ENCODE measurements around the gene NNAT.
"Not testable (repeated sequence)": the region's sequence is repeated elsewhere in the genome, so short reads cannot be mapped to it uniquely, and the experiment has no call there.

GRCh38 chr20:37550101-37550920 is 29.3 kb downstream of the NNAT start:
- TF ChIP-seq, protein P1, sequence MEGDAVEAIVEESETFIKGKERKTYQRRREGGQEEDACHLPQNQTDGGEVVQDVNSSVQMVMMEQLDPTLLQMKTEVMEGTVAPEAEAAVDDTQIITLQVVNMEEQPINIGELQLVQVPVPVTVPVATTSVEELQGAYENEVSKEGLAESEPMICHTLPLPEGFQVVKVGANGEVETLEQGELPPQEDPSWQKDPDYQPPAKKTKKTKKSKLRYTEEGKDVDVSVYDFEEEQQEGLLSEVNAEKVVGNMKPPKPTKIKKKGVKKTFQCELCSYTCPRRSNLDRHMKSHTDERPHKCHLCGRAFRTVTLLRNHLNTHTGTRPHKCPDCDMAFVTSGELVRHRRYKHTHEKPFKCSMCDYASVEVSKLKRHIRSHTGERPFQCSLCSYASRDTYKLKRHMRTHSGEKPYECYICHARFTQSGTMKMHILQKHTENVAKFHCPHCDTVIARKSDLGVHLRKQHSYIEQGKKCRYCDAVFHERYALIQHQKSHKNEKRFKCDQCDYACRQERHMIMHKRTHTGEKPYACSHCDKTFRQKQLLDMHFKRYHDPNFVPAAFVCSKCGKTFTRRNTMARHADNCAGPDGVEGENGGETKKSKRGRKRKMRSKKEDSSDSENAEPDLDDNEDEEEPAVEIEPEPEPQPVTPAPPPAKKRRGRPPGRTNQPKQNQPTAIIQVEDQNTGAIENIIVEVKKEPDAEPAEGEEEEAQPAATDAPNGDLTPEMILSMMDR (IDR thresholded peaks at IDR 0.05; ENCODE audit: insufficient read depth, low read length), result not testable (repeated sequence)
- not testable (repeated sequence) for TF ChIP-seq POLR2AphosphoS5 (IDR thresholded peaks at IDR 0.05; ENCODE audit: low read depth)

All from HL-60 (cell line).